Keratinocyte (primary cell): ENCODE measurements around the gene PPP1R14D. TPM values are rescaled to one million over a fixed set of nuclear protein-coding genes. Genes with fewer than 3 reads are reported as not detected.

Source experiments
- DNase-seq: peaks from one replicate; pipeline ENCODE4 v3.0.0-alpha.2; 2011; ENCODE audit warnings: low read depth, missing footprints, low spot score
- FAIRE-seq: peaks from 2 replicates; lab custom pipeline; 2011; peaks lifted over from hg19 to GRCh38; lab: Jason Lieb, UNC
- H2AFZ ChIP-seq: 2 replicates; pipeline ENCODE4 v1.6.0; 2012; ENCODE audit warnings: low read length, control low read depth, inconsistent platforms; ENCODE audit not compliant: control insufficient read depth
- H3K27ac ChIP-seq: 2 replicates; pipeline ENCODE4 v1.5.1; 2011; ENCODE audit warnings: low read length; ENCODE audit not compliant: control insufficient read depth, insufficient read depth
- H3K27me3 ChIP-seq: 3 replicates; pipeline ENCODE4 v1.6.0; 2011; ENCODE audit warnings: low read length; ENCODE audit not compliant: control insufficient read depth, insufficient read depth; ENCODE audit errors: extremely low read depth
- H3K36me3 ChIP-seq, 2 experiments: 2 replicates in 1 of 2; 3 replicates in 1 of 2; pipeline ENCODE4 v1.5.1; 2011; ENCODE audit warnings: low read length in 2 of 2, mild to moderate bottlenecking in 1 of 2; ENCODE audit not compliant: control insufficient read depth in 2 of 2, insufficient read depth in 2 of 2; ENCODE audit errors: extremely low read depth in 1 of 2
- H3K4me1 ChIP-seq: 3 replicates; pipeline ENCODE4 v1.5.1; 2011; ENCODE audit warnings: low read length; ENCODE audit not compliant: control insufficient read depth, insufficient read depth; ENCODE audit errors: extremely low read depth
- H3K4me2 ChIP-seq: 3 replicates; pipeline ENCODE4 v1.6.0; 2011; ENCODE audit warnings: low read depth, low read length; ENCODE audit not compliant: control insufficient read depth, insufficient read depth; ENCODE audit errors: extremely low read depth
- H3K4me3 ChIP-seq, 3 experiments: fragments of 200-600 bp in 1 of 3; sonication (generic) in 1 of 3; 2 replicates in 2 of 3; 3 replicates in 1 of 3; pipeline ENCODE4 v1.5.1; 2011 to 2016; ENCODE audit warnings: low read length in 3 of 3, mild to moderate bottlenecking in 3 of 3, control low read depth in 2 of 3, inconsistent platforms in 1 of 3, low read depth in 1 of 3, mixed read lengths in 1 of 3, mixed run types in 1 of 3, moderate library complexity in 1 of 3; ENCODE audit not compliant: control insufficient read depth in 2 of 3, insufficient read depth in 2 of 3; ENCODE audit errors: extremely low read depth in 1 of 3
- H3K79me2 ChIP-seq: 2 replicates; pipeline ENCODE4 v1.6.0; 2012; ENCODE audit warnings: low read length; ENCODE audit not compliant: control insufficient read depth, insufficient read depth
- H3K9ac ChIP-seq: 3 replicates; pipeline ENCODE4 v1.6.0; 2011; ENCODE audit warnings: low read length; ENCODE audit not compliant: control insufficient read depth, insufficient read depth; ENCODE audit errors: extremely low read depth
- H3K9me1 ChIP-seq: 3 replicates; pipeline ENCODE4 v1.6.0; 2011; ENCODE audit warnings: low read length; ENCODE audit not compliant: control insufficient read depth, insufficient read depth; ENCODE audit errors: extremely low read depth
- H3K9me3 ChIP-seq: 2 replicates; pipeline ENCODE4 v1.5.1; 2012; ENCODE audit warnings: low read depth, low read length; ENCODE audit not compliant: control insufficient read depth
- H4K20me1 ChIP-seq: 3 replicates; pipeline ENCODE4 v1.6.0; 2011; ENCODE audit warnings: low read length; ENCODE audit not compliant: control insufficient read depth, insufficient read depth; ENCODE audit errors: extremely low read depth
- CTCF ChIP-seq, 3 experiments: IDR thresholded peaks in 1 of 3; conservative IDR thresholded peaks in 1 of 3; optimal IDR thresholded peaks in 1 of 3; 2 replicates in 2 of 3; 3 replicates in 1 of 3; pipeline versions ENCODE3 to v1.5.1; 2011; ENCODE audit warnings: low read length in 3 of 3, mild to moderate bottlenecking in 3 of 3, moderate library complexity in 2 of 3, control low read depth in 1 of 3, inconsistent platforms in 1 of 3; ENCODE audit not compliant: insufficient read depth in 2 of 3; ENCODE audit errors: extremely low read depth in 1 of 3
- EZH2 ChIP-seq: IDR thresholded peaks from one replicate; pipeline ENCODE4 v1.6.1; 2012; ENCODE audit warnings: inconsistent platforms, mild to moderate bottlenecking, low read length, moderate library complexity
- dilution Hi-C: fragments of 300-500 bp; cut with MboI; formaldehyde crosslinking; loops from one replicate; pipeline ENCODE4 v1.7.0; 2020; ENCODE audit warnings: low sequenced_read_pairs; ENCODE audit not compliant: extremely low pct_ligation_motif_present
- polyA plus RNA-seq, 5 experiments: library from polyadenylated mRNA; depleted of rRNA in 3 of 5; stranded (reverse) in 3 of 5; stranded (forward) in 1 of 5; unstranded in 1 of 5; fragments of >200 nt; gene quantifications; 1 replicate in 1 of 5; 2 replicates in 3 of 5; 3 replicates in 1 of 5; pipeline versions ENCODE4 v1.2.1 to v1.2.3, GENCODE V29; 2011 to 2012; ENCODE audit warnings: missing spikeins in 2 of 5, low read depth in 1 of 5, low replicate concordance in 1 of 5

Gene PPP1R14D
- polyA plus RNA-seq, 1 donor (not counting 4 experiments of a cell fraction or from before 2014, with no cell fraction given): not detected

- no peak for FAIRE-seq
- Histone ChIP-seq H3K4me2 (peak overlapping the region; percentile 77), H3K27me3 (no peaks in the 10 kb centered on the region), H4K20me1 (no peaks in the 10 kb centered on the region), H2AFZ (no peak overlapping the region), H3K9me3 (no peaks in the 10 kb centered on the region), H3K4me3 (peak overlapping the region in 2 of 3 experiments; percentile 13 to 49), H3K4me1 (peaks cover 50% of the 10 kb centered on the region), H3K9me1 (peaks cover 2% of the 10 kb centered on the region), H3K36me3 (peaks cover 23 to 25% of the 10 kb centered on the region in 2 experiments), H3K79me2 (no peaks in the 10 kb centered on the region), H3K27ac (peak overlapping the region; percentile 91), H3K9ac (peak overlapping the region; percentile 80)
- TF ChIP-seq EZH2: no peak
- TF ChIP-seq CTCF (optimal IDR thresholded peaks at IDR 0.05 in 1 of 3, IDR thresholded peaks at IDR 0.05 in 1 of 3, conservative IDR thresholded peaks at IDR 0.05 in 1 of 3; ENCODE audit: extremely low read depth in 1 of 3, insufficient read depth in 2 of 3, low read length in 3 of 3): no peak
- dilution Hi-C loops: no loop called here
- DNase-seq: no peak
Observed at GRCh38 chr15:40770147-40770721, 58.3 kb downstream of the PPP1R14D start.

DNA sequence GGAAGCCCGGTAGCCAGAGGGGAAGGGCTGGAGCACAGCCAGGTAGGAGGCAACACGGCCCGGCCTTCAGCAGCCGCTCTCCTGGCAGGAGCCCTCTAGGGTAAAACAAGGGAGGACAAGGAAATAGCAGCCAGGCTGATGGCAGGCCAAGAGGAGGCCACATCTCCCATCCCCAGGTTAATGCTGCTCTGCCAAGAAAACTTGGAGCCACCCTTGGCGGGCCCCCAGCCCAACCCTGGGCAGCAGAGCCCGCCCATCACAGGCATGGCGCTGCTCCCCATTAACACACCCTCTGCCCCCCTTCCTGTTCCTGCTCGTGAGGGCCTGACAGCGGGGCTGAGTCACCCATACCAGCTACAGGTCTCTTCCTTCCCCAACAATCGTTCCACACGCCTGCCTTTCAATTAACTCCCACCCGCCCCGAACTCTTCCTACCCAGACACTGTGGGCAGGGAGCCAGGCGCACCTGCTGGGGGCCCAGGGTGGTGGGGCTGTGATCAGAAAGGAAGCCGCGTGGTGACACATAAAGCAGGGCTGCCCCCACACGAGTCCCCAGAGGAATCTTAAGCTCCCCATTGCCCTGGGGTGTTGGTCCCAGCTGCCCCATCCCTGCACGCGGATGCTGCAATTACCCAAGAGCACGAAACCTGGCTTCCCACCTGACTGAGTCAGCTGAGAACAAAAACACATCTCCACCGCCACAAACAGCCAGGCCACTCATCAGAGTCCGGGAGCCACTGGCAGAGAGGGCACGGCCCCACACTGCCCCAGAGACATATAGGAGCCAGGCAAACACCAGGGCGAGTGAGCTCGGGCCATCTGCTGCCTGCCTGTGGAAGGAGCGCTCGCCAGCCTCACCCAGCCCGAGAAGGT lies 59.0 kb downstream of the PPP1R14D start, which contains the start of gene C15orf62:
Gene C15orf62, plus strand, starts transcription at position 707 of the 873 bp plus-strand sequence. CDS start 516 bp downstream, outside the sequence.
- peak within 1 kb of the TSS; percentile 80 for H3K9ac ChIP-seq
- H3K27ac ChIP-seq: peak within 1 kb of the TSS; percentile 91
- no peaks in the 10 kb centered on the region for H3K9me3 ChIP-seq
- H3K9me1 ChIP-seq: peaks cover 2% of the 10 kb centered on the region
- H3K36me3 ChIP-seq: peaks cover 16 to 19% of the 10 kb centered on the region in 2 experiments
- peak within 1 kb of the TSS; percentile 77 for H3K4me2 ChIP-seq
- H3K27me3 ChIP-seq: no peaks in the 10 kb centered on the region
- DNase-seq (peak; percentile 82), FAIRE-seq (peak; percentile 84)
- no peaks in the 10 kb centered on the region for H3K79me2 ChIP-seq
- H3K4me1 ChIP-seq: peaks cover 58% of the 10 kb centered on the region
- peak within 1 kb of the TSS in 2 of 3 experiments; percentile 30 to 57 for H3K4me3 ChIP-seq
- H2AFZ ChIP-seq: peak within 1 kb of the TSS; percentile 41
- no peaks in the 10 kb centered on the region for H4K20me1 ChIP-seq
- dilution Hi-C loops: no loop called here
- TF ChIP-seq CTCF (optimal IDR thresholded peaks at IDR 0.05 in 1 of 3, IDR thresholded peaks at IDR 0.05 in 1 of 3, conservative IDR thresholded peaks at IDR 0.05 in 1 of 3; ENCODE audit: extremely low read depth in 1 of 3, insufficient read depth in 2 of 3, low read length in 3 of 3) (peak in 1 of 3 experiments; percentile 0), EZH2 (no peak)
